Hepatocyte (in vitro differentiated cells): ENCODE measurements around the gene TRRAP. TPM values are rescaled to one million over a fixed set of nuclear protein-coding genes. Genes with fewer than 3 reads are reported as not detected.

Experiments
- DNase-seq: peaks from one replicate; pipeline ENCODE4 v3.0.0-alpha.2; 2016; ENCODE audit warnings: low spot score
- H2AFZ ChIP-seq: fragments of 200-600 bp; sonication (generic); 2 replicates; pipeline ENCODE4 v1.6.0; 2016; ENCODE audit warnings: antibody characterized with exemption, mild to moderate bottlenecking
- H3K27ac ChIP-seq: fragments of 200-600 bp; sonication (generic); 2 replicates; pipeline ENCODE4 v1.5.1; 2016; ENCODE audit warnings: mild to moderate bottlenecking
- H3K27me3 ChIP-seq: fragments of 200-600 bp; sonication (generic); 2 replicates; pipeline ENCODE4 v1.6.1; 2016
- H3K36me3 ChIP-seq: fragments of 200-600 bp; sonication (generic); replicated peaks from 2 replicates; pipeline ENCODE4 v1.5.1; 2016; ENCODE audit warnings: low read depth; ENCODE audit not compliant: insufficient read depth
- H3K4me1 ChIP-seq: fragments of 200-600 bp; sonication (generic); 2 replicates; pipeline ENCODE4 v1.5.1; 2016; ENCODE audit warnings: mild to moderate bottlenecking, moderate library complexity; ENCODE audit not compliant: insufficient read depth
- H3K4me2 ChIP-seq: fragments of 200-600 bp; sonication (generic); 2 replicates; pipeline ENCODE4 v1.6.0; 2016
- H3K4me3 ChIP-seq: fragments of 200-600 bp; sonication (generic); 2 replicates; pipeline ENCODE4 v1.5.1; 2016; ENCODE audit warnings: mild to moderate bottlenecking
- H3K79me2 ChIP-seq: fragments of 200-600 bp; sonication (generic); 2 replicates; pipeline ENCODE4 v1.6.0; 2017; ENCODE audit warnings: mild to moderate bottlenecking
- H3K9me2 ChIP-seq: fragments of 200-600 bp; sonication (generic); replicated peaks from 2 replicates; pipeline ENCODE4 v1.6.0; 2017; ENCODE audit warnings: mild to moderate bottlenecking; ENCODE audit not compliant: insufficient read depth
- H3K9me3 ChIP-seq: fragments of 200-600 bp; sonication (generic); 2 replicates; pipeline ENCODE4 v1.5.1; 2016; ENCODE audit warnings: low read depth, mild to moderate bottlenecking
- H4K20me1 ChIP-seq: fragments of 200-600 bp; sonication (generic); 2 replicates; pipeline ENCODE4 v1.6.0; 2016; ENCODE audit warnings: mild to moderate bottlenecking; ENCODE audit not compliant: insufficient read depth, poor library complexity, severe bottlenecking
- CTCF ChIP-seq: fragments of 200-600 bp; sonication (generic); IDR thresholded peaks from 2 replicates; pipeline ENCODE4 v1.5.1; 2016; ENCODE audit warnings: antibody characterized with exemption, mild to moderate bottlenecking; ENCODE audit not compliant: poor library complexity
- EZH2 ChIP-seq: fragments of 200-600 bp; sonication (generic); IDR thresholded peaks from 2 replicates; pipeline ENCODE4 v1.6.1; 2016; ENCODE audit warnings: antibody characterized with exemption, mild to moderate bottlenecking, borderline replicate concordance
- EZH2phosphoT487 ChIP-seq: fragments of 200-600 bp; sonication (generic); IDR thresholded peaks from one replicate; pipeline ENCODE4 v1.6.1; 2018; ENCODE audit warnings: antibody characterized with exemption, mild to moderate bottlenecking, low read depth, moderate library complexity; ENCODE audit not compliant: unreplicated experiment, severe bottlenecking
- WGBS: methylation state at CpG from one replicate; pipeline ENCODE4 v1.1.6; 2016; ENCODE audit warnings: low lambda C conversion rate; ENCODE audit errors: missing lambda C conversion rate; 5-methylcytosine and 5-hydroxymethylcytosine counted together
- polyA plus RNA-seq: library from polyadenylated mRNA; unstranded; fragments of >200 nt; fragmentation: Nextera tagmentation; extraction: Ambion mirVana; gene quantifications from 2 replicates; pipeline ENCODE4 v1.2.1, GENCODE V29; 2016
- total RNA-seq: library from RNA; depleted of rRNA; stranded (reverse); fragments of >200 nt; gene quantifications from 2 replicates; pipeline ENCODE4 v1.2.3, GENCODE V29; 2014

TRRAP gene
- total and polyA plus RNA-seq, 2 experiments from 2014 or later = 6.1 to 25.1 TPM

GRCh38 chr7:98860071-98860470 is 18.3 kb upstream of the TRRAP start:
- Histone ChIP-seq H3K9me3 (no peaks in the 10 kb centered on the region), H3K9me2 (no peaks in the 10 kb centered on the region), H4K20me1 (no peaks in the 10 kb centered on the region), H3K79me2 (no peaks in the 10 kb centered on the region), H3K27me3 (no peaks in the 10 kb centered on the region), H3K4me1 (no peaks in the 10 kb centered on the region), H3K4me3 (no peak overlapping the region), H3K27ac (no peak overlapping the region), H3K36me3 (no peaks in the 10 kb centered on the region), H3K4me2 (no peak overlapping the region), H2AFZ (no peak overlapping the region)
- no peak for TF ChIP-seq CTCF
- TF ChIP-seq EZH2phosphoT487 = no peak
- DNase-seq = no peak
- WGBS = 91% methylated on average over 12 of the region's 12 CpGs

GRCh38 chr7:98862203-98862602 is 16.1 kb upstream of the TRRAP start:
- Histone ChIP-seq H4K20me1 (no peaks in the 10 kb centered on the region), H3K4me3 (no peak overlapping the region), H3K27ac (no peak overlapping the region), H3K9me3 (no peaks in the 10 kb centered on the region), H3K4me1 (no peaks in the 10 kb centered on the region), H2AFZ (no peak overlapping the region), H3K4me2 (no peak overlapping the region), H3K9me2 (no peaks in the 10 kb centered on the region), H3K27me3 (no peaks in the 10 kb centered on the region), H3K79me2 (no peaks in the 10 kb centered on the region), H3K36me3 (no peaks in the 10 kb centered on the region)
- TF ChIP-seq EZH2 (no peak), EZH2phosphoT487 (no peak)
- no peak for DNase-seq
- no CpG with 5 or more reads among the region's 4 CpGs for WGBS

GRCh38 chr7:98862716-98863420 is 15.5 kb upstream of the TRRAP start:
- Histone ChIP-seq H3K4me1 (no peaks in the 10 kb centered on the region), H3K27me3 (peaks cover 1% of the 10 kb centered on the region), H4K20me1 (no peaks in the 10 kb centered on the region), H3K9me3 (no peaks in the 10 kb centered on the region), H3K36me3 (no peaks in the 10 kb centered on the region), H3K79me2 (no peaks in the 10 kb centered on the region), H2AFZ (no peak overlapping the region), H3K4me3 (no peak overlapping the region), H3K27ac (no peak overlapping the region), H3K4me2 (no peak overlapping the region), H3K9me2 (no peaks in the 10 kb centered on the region)
- no peak for DNase-seq
- TF ChIP-seq EZH2 = no peak
- no peak for TF ChIP-seq CTCF
- TF ChIP-seq EZH2phosphoT487 = no peak
- 95% methylated on average over 29 of the region's 29 CpGs for WGBS

GRCh38 chr7:98863601-98864000 is 14.7 kb upstream of the TRRAP start:
- 97% methylated on average over 2 of the region's 2 CpGs for WGBS
- no peaks in the 10 kb centered on the region for H3K36me3 ChIP-seq
- H3K27me3 ChIP-seq = peaks cover 8% of the 10 kb centered on the region
- no peak overlapping the region for H3K27ac ChIP-seq
- H3K4me2 ChIP-seq = no peak overlapping the region
- H3K79me2 ChIP-seq = no peaks in the 10 kb centered on the region
- TF ChIP-seq CTCF (no peak), EZH2 (no peak), EZH2phosphoT487 (no peak)
- H3K9me2 ChIP-seq = no peaks in the 10 kb centered on the region
- H3K4me3 ChIP-seq = no peak overlapping the region
- DNase-seq = no peak
- no peak overlapping the region for H2AFZ ChIP-seq
- H4K20me1 ChIP-seq = no peaks in the 10 kb centered on the region
- no peaks in the 10 kb centered on the region for H3K4me1 ChIP-seq
- H3K9me3 ChIP-seq = no peaks in the 10 kb centered on the region
